ENCODE results near the gene TAX1BP3.

DNA sequence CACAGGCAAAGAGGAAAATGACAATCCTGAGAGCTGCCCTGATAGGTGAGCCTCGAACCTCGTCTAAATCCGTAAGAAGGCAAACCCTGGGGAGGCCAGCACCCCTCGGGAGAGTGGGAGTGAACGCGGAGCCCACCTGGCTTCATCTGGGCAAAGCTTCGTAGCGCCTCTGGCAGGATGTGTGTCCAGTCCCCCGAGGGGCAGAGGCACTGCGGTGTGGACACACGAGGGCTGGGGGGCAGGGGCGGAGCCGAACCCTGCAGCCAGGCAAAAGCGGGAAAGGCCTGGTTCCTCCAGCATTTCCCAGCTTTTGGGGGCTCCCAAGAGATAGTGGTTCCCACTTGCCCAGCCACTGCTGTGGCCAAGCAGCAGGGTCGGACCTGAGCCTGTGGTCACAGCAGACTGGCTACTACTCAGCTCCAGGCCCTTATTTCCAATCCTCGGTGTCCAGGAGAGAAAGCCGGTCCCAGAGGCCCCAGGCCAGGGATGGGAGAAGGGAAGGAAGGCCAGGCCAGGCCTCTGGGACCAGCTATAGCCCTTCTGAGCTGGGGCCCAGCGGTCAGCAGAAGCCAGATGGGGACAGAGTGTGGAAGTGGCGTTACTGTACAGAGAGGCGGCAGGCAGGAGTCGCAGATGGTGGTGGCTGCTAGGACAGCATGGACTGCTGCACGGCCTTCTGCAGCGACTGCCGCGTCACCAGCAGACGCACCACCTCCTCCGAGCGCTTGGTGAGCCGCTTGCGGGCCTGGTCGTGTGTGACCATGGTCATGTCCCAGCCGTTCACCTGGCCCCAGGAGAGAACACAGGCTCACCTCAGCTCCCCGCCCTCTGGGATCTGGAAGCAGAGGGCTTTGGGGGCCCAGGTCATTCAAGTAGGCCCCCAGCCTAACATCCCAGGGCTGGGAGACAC lies 5.0 kb downstream of the TAX1BP3 start:
- TF ChIP-seq, protein P1, sequence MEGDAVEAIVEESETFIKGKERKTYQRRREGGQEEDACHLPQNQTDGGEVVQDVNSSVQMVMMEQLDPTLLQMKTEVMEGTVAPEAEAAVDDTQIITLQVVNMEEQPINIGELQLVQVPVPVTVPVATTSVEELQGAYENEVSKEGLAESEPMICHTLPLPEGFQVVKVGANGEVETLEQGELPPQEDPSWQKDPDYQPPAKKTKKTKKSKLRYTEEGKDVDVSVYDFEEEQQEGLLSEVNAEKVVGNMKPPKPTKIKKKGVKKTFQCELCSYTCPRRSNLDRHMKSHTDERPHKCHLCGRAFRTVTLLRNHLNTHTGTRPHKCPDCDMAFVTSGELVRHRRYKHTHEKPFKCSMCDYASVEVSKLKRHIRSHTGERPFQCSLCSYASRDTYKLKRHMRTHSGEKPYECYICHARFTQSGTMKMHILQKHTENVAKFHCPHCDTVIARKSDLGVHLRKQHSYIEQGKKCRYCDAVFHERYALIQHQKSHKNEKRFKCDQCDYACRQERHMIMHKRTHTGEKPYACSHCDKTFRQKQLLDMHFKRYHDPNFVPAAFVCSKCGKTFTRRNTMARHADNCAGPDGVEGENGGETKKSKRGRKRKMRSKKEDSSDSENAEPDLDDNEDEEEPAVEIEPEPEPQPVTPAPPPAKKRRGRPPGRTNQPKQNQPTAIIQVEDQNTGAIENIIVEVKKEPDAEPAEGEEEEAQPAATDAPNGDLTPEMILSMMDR (conservative IDR thresholded peaks at IDR 0.05; ENCODE audit: low read length) = no peak
- TF ChIP-seq EZH2phosphoT487 (IDR thresholded peaks at IDR 0.05; ENCODE audit: borderline replicate concordance, low read depth, low read length) = no peak

Measured in OCI-LY7 (cell line).